Fibroblast of mammary gland (primary cell): ENCODE measurements around the gene NT5DC4.

Experiments used
- DNase-seq: peaks from one replicate; pipeline ENCODE4 v3.0.0-alpha.2; 2010; ENCODE audit warnings: low read depth
- H3K4me3 ChIP-seq: 2 replicates; pipeline ENCODE4 v1.5.1; 2011; ENCODE audit warnings: low read depth, mild to moderate bottlenecking, low read length, moderate library complexity; ENCODE audit not compliant: control insufficient read depth
- CTCF ChIP-seq: conservative IDR thresholded peaks from 2 replicates; pipeline ENCODE4 v1.5.1; 2011; ENCODE audit warnings: low read depth, low read length, inconsistent platforms; ENCODE audit not compliant: control insufficient read depth, insufficient read depth

Gene NT5DC4

GRCh38 chr2:112683550-112684414, 37.0 kb upstream of the NT5DC4 start:
- no peak for DNase-seq
- H3K4me3 ChIP-seq, result no peak overlapping the region
- no peak for TF ChIP-seq CTCF

GRCh38 chr2:112684415-112684775, 36.4 kb upstream of the NT5DC4 start:
- TF ChIP-seq CTCF, result no peak
- no peak overlapping the region for H3K4me3 ChIP-seq
- no peak for DNase-seq

GRCh38 chr2:112685271-112685884, 35.4 kb upstream of the NT5DC4 start:
- peak; percentile 26 for TF ChIP-seq CTCF
- DNase-seq, result no peak
- H3K4me3 ChIP-seq, result no peak overlapping the region

GRCh38 chr2:112686348-112687217, 34.2 kb upstream of the NT5DC4 start:
- H3K4me3 ChIP-seq, result no peak overlapping the region
- TF ChIP-seq CTCF, result no peak
- DNase-seq, result no peak

GRCh38 chr2:112687522-112687921, 33.3 kb upstream of the NT5DC4 start:
- TF ChIP-seq CTCF, result no peak
- H3K4me3 ChIP-seq, result no peak overlapping the region
- DNase-seq, result no peak

- DNase-seq, result peak; percentile 41
- no peak overlapping the region for H3K4me3 ChIP-seq
- no peak for TF ChIP-seq CTCF
Measured at GRCh38 chr2:112688086-112688880, 32.5 kb upstream of the NT5DC4 start.
